ENCODE measurements around the gene TRPM5. TPM values are rescaled to one million over a fixed set of nuclear protein-coding genes. Genes with fewer than 3 reads are reported as not detected.

TRPM5 gene
- polyA plus RNA-seq, 1 of the 3 experiments (the other 2 are of a cell fraction) = not detected

DNA sequence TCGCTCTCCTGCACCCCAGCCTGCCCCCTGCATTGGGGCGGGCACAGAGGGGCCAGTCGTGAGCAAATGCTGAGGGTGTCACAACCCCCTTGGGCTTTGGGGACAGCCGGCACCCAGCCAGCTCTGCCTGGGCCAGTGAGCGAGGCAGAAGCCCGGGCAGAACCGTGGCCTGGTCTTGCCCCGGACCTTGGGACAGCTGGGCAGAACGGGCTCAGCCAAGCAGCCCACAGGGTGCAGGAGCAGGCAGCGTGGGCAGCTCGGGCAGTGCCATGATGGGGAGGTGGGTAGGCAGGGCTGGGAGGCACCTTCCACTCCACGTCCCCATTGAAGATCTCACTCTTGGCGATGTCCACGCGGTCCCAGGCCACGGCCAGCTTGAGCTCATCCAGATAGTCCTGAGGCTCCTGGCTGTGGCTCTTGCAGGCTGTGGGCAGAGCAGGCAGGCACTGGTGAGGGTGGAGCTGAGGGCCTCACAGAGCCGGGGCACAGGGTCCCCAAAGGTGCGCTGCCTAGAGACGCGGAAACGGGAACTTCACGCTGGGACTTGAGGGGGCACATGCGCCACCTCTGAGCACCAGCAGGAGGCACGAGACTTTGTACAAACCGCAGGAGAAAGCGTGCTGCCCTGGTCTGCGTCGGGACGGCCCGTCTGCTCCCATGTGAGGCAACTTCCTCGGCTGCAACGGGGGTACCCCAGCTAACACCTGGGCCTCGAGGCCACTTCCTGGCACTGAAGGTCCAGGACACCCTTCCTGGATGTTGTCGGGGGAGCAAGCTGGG is 28.5 kb downstream of the TRPM5 start (continued):
- TF ChIP-seq, protein P1, sequence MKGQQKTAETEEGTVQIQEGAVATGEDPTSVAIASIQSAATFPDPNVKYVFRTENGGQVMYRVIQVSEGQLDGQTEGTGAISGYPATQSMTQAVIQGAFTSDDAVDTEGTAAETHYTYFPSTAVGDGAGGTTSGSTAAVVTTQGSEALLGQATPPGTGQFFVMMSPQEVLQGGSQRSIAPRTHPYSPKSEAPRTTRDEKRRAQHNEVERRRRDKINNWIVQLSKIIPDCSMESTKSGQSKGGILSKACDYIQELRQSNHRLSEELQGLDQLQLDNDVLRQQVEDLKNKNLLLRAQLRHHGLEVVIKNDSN (IDR thresholded peaks at IDR 0.05; ENCODE audit: borderline replicate concordance, low read depth) = no peak
- TF ChIP-seq CTCF (IDR thresholded peaks at IDR 0.05) (no peak), JUND (IDR thresholded peaks at IDR 0.05) (no peak)

- H4K20me1 ChIP-seq (ENCODE audit: insufficient read depth) = no peaks in the 10 kb centered on the region
- DNase-seq = no peak
- H3K4me2 ChIP-seq = no peak overlapping the region
- no peak overlapping the region for H3K9ac ChIP-seq
- POLR2A ChIA-PET = no interaction called here
- no peaks in the 10 kb centered on the region for H3K9me2 ChIP-seq
- TF ChIP-seq, protein P1 (IDR thresholded peaks at IDR 0.05; ENCODE audit: borderline replicate concordance, low read depth) = no peak
- TF ChIP-seq ELF1 (IDR thresholded peaks at IDR 0.05) (no peak), TAF1 (IDR thresholded peaks at IDR 0.05; ENCODE audit: borderline replicate concordance, low read depth, low read length) (no peak), IRF3 (IDR thresholded peaks at IDR 0.05; ENCODE audit: low read depth, low read length) (no peak), RCOR1 (IDR thresholded peaks at IDR 0.05; ENCODE audit: low read length) (no peak), GABPA (IDR thresholded peaks at IDR 0.05; ENCODE audit: low read depth) (no peak), POLR2AphosphoS5 (IDR thresholded peaks at IDR 0.05; ENCODE audit: low read depth, low read length) (no peak), TEAD4 (IDR thresholded peaks at IDR 0.05; ENCODE audit: borderline replicate concordance, insufficient read depth) (no peak), FOSL2 (IDR thresholded peaks at IDR 0.05; ENCODE audit: borderline replicate concordance, low read depth) (no peak), FOXJ3 (CRISPR knock-in tag; IDR thresholded peaks at IDR 0.05) (no peak), RFX5 (IDR thresholded peaks at IDR 0.05; ENCODE audit: low read length) (no peak), MXI1 (IDR thresholded peaks at IDR 0.05; ENCODE audit: low read depth, low read length) (no peak), FOXM1 (IDR thresholded peaks at IDR 0.05; ENCODE audit: low read depth) (no peak)
- H3K27ac ChIP-seq (ENCODE audit: low read depth in 2 of 2, low read length in 1 of 2) = no peak overlapping the region
- no peaks in the 10 kb centered on the region for H3K36me3 ChIP-seq (replicated peaks in 1 of 2; ENCODE audit: control insufficient read depth in 1 of 2, insufficient read depth in 2 of 2, low read length in 1 of 2)
- H3F3A ChIP-seq (replicated peaks; ENCODE audit: insufficient read depth) = no peaks in the 10 kb centered on the region
- no peak overlapping the region for H2AFZ ChIP-seq (ENCODE audit: low read depth)
- WGBS (ENCODE audit: low lambda C conversion rate) = 17% methylated on average over 1 of the region's 28 CpGs
- CTCF ChIA-PET = interaction anchor here (1.0 to 7.3 kb wide), 5 partner anchors 14 to 229 kb away, joined by 3 to 143 read pairs (median 4); partner anchors contain the start of gene TSSC4
- H3K27me3 ChIP-seq (ENCODE audit: insufficient read depth) = no peaks in the 10 kb centered on the region
- H3K4me3 ChIP-seq (ENCODE audit: low read depth in 2 of 2, low read length in 1 of 2) = no peak overlapping the region
- no peaks in the 10 kb centered on the region for H3K79me2 ChIP-seq (ENCODE audit: insufficient read depth)
- no peaks in the 10 kb centered on the region for H3K9me3 ChIP-seq
- H3K4me1 ChIP-seq (ENCODE audit: control insufficient read depth in 1 of 2, insufficient read depth in 2 of 2, low read depth in 1 of 2, low read length in 1 of 2) = no peaks in the 10 kb centered on the region; a peak in 1 of 4 replicates
These were observed 29.1 kb downstream of the TRPM5 start for GRCh38 chr11:2415171-2415570.

Measured in SK-N-SH (cell line).